Stimulated activated CD4-positive, alpha-beta T cell treated with anti-CD3 and anti-CD28 coated beads, TNF-alpha, amount 100 ng/mL, for 4 hours (primary cell): ENCODE measurements around the gene CTSC.
A peak's percentile ranks its signal among the peaks of the same experiment; 100 is the strongest.

ENCODE experiments used
- DNase-seq, 3 experiments: peaks; one replicate each; pipeline ENCODE4 v3.0.0-alpha.2; 2020; ENCODE audit warnings: low read depth in 3 of 3

The CTSC gene

DNA sequence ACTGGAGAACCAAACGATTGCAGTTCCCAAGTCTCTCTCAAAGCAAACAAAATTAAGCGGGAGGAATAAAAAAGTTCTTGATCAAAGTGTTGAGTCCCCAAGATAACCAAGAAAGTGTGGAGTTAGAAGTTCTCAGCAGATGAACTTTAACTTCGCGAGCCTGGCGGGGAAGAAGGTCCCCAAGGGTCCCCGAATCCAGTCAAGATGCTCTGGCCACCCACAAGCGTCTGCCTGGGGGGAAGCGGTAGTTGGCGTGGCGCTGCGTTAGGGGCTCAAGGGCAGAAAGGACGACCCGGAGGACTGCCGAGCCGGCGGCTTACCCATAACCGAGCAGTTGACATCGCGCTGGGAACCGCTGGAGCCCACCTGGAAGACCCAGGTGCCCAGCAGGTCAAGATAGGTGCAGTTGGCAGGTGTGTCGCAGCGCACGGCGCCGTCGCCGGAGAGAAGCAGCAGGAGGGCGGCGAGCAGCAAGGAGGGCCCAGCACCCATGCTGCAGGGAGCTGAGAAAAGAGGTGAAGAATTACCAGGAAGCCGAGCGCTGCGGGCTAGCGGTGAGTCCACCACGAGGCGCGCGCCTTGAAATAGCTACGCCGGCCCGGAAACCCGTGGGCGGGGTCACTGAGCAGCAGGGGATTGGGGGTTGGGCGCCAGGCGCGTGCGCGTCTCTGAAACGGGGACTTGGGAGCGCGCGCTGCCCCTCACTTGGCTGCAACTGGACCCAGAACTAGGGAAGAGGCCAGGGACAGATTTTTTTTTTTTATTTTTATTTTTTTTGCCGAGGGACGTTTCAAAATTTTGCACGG is at the start of gene CTSC:
Gene CTSC, minus strand, starts transcription at position 556 of the 806 bp plus-strand sequence. Its CDS starts 64 bp downstream, at position 492.
- DNase-seq, result peak; percentile 77 to 83 (median 80)

- no peak for DNase-seq
Observed at GRCh38 chr11:88384669-88385005, 47.1 kb upstream of the CTSC start.

DNA sequence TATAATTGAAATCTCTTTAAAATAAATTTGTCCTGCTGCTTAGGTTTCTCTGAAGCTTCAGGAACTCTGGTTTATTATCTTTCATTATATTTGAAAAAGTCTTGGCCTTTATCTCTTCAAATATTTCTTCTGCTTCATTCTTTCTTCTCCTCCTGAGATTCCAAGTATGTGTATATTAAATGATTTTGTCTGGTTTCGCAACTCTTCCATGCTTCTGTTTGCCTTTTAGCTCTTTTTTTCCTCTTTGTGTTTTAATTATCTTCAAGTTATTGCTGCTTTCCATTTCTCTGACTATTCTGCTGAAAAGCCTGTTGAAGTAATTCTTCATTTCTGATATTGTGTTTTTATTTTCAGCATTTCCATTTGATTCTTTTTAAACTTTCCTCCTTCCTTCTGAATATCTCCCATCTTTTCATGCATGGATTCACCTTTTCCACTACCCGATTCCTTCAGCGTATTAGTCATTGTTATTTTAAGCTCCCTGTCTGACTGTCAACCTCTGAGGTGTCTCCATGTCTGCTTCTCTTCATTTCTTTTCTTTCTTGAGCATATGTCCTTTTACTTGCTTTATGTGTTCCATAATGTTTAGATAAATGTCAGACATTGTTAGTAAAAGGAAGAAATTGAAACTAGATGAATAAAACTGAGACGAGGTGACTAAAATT is 46.6 kb upstream of the CTSC start:
- no peak for DNase-seq

DNA sequence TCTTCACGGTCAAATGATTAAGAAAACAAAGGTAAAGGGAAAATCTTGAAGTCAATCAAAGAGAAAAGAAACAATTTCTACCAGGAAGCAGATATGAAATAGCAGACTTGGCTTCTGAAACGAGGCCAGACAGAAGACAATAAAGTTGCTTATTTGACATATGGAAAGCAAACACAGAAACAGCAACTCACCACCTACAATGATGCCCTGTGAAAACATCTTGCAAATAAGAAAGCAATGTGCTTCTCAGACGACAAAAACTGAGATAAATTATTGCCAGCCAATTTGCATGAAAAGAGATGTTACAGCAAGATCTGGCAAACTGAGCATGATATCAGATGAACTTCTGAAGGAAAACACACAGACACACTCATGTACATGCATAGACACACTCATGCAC is 45.9 kb upstream of the CTSC start:
- DNase-seq, result no peak

DNA sequence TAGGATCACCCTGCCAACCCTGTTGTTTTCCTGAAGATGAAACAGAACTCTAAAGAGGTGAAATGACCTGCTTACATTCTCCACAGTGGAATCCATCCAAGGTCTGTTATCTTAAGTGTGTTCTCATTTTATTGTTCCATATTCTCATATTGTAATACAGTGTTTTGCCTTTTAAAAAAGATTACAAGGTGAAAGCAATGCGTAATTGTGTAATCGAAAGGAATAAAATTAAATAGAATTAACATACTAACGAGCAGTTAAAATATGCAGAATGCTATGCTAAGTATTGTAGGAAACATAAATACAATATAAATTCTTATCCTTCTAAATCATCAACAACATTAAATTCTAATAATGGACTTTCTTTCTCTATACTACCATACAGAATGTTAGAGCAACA is 41.6 kb upstream of the CTSC start:
- no peak for DNase-seq

DNA sequence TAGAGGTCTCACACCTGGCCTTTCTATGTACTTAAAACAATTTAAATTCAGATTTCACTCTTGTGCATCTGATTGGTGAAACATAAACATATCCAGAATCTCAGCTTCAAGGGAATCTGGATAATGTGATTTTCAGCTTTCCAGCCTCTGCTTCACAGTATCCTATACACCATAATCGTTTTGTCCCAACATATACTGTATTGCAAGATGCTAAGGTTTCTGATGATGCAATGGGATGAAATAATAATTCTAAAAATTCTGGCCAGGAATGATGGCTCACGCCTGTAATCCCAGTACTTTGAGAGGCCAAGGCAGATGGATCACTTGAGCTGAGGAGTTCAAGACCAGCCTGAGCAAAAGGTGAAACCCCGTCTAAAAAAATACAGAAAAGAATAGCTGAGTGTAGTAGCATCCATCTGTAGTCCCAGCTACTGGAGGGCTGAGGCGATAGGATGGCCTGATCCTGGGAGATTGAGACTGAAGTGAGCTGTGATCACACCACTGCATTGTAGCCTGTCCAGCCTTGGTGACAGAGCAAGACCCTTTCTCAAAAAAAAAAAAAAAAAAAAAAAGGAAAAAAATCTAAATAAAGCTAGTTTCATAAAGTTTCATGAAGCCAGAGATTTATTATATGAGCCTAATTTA is 41.0 kb upstream of the CTSC start:
- DNase-seq, result no peak

DNA sequence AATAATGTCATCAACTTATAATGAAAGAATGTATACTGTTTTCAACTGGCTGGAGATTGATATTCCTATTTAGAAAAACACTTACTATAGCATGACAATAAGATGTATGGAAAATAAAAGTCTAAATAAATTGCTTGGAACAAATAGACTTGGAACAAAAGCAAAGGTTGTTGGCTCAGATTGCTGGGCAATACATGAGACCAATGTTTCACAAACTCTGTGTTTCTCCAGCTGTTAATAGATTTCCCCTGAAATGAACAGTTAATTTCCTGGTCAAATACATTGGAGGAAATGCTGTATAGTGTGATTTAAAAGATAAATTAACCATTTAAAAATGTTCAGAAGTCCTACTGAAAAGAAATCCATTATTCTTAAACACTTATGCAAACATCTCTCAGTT is 40.1 kb upstream of the CTSC start:
- no peak for DNase-seq

- DNase-seq, result no peak
Observed at GRCh38 chr11:88377144-88377543, 39.6 kb upstream of the CTSC start.

DNA sequence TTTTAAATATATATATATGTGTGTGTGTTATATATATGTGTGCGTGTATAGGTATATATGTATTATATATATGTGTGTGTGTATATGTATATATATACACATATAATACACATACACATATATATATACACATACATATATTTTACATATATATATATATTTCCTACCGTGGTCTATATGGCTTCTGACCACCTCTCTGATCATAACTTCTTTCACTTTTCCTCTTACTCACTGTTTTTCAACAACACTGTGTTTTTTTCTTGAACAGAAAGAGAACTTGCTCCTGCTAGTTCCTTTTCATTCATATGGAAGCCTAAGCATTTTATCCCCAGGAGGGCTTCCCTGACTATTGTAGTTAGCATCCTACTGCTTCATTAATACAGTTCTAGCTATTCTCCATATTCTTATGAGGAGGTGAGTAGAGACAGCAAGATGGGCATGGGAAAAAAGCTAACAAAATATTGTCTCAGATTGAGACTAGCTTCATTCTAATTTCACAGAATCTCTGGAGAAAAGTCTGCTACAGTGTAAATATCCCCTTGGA is 38.5 kb upstream of the CTSC start:
- DNase-seq, result no peak

DNA sequence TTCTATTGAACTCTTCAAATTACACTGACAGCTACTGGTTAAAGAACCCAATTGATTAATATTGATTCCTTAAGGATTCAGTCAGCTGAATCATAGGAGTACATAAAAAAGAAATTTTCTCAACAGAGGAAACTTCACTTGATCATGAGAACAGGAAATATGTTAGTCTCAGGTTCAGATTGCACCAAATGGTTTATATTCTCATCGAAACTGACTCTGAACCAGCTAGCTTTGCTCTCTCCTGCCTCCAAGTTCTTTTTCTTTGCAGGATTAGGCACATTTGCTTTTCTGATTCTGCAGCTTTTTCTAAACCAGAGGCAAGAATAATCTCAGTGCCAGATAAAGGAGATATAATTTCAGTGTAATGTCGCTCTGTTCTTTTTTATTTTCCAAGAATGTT is 33.2 kb upstream of the CTSC start:
- DNase-seq, result no peak

DNA sequence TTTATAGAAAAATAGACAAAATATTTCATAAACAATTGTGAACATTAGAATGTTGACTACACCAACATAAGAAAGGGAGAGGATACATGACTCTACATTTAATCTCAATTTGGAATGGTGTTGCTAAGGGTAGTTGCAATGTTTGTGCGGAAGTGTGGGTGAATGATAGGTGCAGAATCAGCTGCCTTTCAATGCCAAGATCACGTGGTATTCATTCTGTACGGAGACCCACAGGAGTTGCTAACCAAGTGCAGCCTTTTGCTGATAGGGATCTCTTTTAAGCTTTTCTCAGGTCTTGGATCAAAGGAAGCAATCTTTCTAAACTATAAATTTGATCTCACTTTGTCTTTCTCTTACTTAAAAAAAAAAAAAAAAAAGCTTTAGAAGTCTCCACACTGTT is 29.8 kb upstream of the CTSC start:
- no peak for DNase-seq

GRCh38 chr11:88363648-88364065 is 26.1 kb upstream of the CTSC start:
- DNase-seq, result no peak

DNA sequence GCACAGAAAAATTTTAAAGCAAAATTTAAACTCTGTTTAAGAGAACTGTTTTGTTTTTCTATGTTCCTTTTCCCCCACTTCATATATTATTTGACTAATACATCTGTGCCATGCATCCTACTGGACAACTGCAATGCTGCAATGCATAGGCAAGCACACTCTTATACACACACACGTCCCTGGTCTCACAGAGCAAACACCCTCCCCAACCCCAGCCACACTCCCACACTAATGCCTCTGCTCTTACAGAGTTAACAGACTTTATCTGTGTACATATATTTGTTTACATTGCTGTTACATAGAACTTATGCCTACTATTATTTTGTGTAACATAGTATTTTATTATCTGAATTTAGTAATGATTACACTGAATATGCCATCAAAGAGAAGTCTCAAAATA is 25.5 kb upstream of the CTSC start:
- no peak for DNase-seq

- DNase-seq, result no peak
Observed at GRCh38 chr11:88360141-88360540, 22.6 kb upstream of the CTSC start.

GRCh38 chr11:88359541-88359940 is 22.0 kb upstream of the CTSC start:
- no peak for DNase-seq

DNA sequence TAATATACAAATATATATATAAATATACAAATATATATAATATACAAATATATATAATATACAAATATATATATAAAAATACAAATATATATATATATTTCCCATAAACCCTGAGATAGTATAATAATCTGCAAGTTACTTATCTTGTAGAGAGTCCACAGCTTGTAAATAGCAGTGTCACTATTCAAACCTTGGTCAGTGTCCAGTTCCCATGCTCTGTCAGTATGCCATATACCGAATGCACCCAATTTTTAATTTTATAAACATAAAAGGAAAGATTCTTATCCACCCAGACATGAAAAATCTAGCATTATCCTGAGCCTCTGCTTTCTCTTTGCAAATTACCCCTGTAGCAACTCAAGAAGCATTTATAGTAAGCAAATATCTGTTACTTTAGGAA is 21.6 kb upstream of the CTSC start:
- no peak for DNase-seq

- DNase-seq, result no peak
Observed at GRCh38 chr11:88358040-88358431, 20.5 kb upstream of the CTSC start.

DNA sequence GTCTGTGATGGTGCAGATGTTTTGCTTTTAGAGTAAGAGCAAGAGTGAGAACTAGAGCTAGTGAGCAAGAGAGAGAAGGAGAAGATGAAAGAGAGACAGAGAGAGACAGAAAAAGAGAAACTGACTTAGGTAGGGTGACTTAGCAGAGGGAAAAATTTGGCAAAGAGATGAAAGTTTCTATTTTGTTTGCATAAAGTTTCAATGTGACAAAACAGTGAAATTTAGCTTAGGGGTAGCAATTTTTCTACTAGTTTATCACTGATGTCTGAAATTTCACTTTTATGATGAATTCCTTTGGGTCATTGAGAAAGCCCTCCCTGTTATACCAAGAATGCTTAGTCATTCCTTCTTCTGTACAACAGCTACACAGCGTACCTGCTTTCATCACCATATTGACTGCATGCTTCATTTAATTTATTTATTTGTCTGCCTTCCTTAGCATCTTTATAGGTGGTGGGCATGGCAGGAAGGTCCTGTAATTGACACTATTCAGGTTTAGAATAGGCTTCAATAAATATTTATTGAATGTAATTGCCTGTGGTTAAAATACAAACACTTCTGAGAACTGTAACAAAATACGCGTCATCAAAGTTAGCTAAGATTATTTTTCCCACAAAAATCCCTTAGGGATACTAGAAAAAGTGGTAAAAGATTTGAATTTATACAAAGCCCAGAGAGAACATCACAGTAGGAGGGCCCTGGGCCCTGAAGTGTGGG is 19.9 kb upstream of the CTSC start:
- DNase-seq, result no peak

DNA sequence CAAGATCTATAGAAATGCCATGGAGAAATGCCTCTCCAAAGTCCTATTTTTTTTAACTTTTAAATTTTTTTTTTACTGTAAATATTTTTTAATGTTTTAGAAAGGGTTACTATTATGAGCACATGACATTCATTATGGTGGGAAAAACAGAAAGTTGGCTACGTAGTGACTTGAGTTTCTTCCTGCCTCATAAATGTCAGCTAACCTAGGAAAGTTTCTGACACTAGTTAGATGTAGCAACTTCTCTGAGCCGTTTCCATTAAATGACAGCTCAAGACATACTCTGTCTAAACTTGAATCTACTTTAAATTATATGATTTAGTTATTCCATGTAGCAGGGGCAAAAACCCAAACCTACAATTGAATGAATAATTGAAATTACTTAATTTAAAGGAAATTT is 18.4 kb upstream of the CTSC start:
- DNase-seq, result no peak

GRCh38 chr11:88354912-88355311 is 17.4 kb upstream of the CTSC start:
- DNase-seq, result no peak

DNA sequence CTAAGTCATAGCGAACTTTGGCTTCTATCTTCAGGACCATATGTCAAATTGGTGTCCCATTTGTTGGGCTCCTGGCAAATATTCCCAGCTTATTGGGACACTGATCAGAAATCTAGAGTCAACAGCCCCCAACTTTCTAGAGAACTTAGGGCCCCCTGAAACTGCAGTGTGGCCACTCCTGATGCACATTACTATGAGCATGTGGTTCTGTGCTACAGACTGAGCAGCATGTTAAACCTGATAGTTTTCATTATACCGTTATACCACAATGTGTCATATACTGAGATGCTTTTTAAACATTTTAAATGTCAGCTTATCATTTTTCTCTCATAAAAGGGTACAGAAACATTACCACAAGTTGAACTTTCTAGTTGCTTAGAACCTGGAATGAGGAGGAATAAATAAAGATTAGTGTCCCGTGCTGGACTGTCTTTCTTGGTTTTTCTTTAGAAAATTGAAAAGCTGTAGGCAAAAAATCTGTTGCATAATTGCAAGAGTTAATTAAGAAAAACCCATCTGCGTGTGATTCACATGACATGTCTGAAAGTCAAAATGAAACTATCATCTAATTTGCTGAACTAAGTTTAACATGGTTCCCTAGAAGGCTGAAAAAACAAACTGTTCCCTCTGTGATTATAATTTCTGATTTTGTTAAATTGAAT is 16.4 kb upstream of the CTSC start:
- no peak for DNase-seq

- no peak for DNase-seq
Observed at GRCh38 chr11:88353386-88353785, 15.8 kb upstream of the CTSC start.
